HCT116 (cell line): ENCODE results near the gene MYCBP2. TPM values are rescaled to one million over a fixed set of nuclear protein-coding genes. Genes with fewer than 3 reads are reported as not detected.

Experiments
- ATAC-seq: fragments of 200-7000 bp; cut with Tn5 transposase; 2 replicates; pipeline ENCODE4 v1.9.1; 2020; ENCODE audit warnings: mild to moderate bottlenecking, moderate library complexity
- BruUV-seq: library from RNA; stranded (reverse); fragments of 400-500 nt; replicated peaks from 2 replicates; lab custom pipeline; 2021; lab: Mats Ljungman, UMichigan
- CTCF ChIA-PET: fragments of 300-600 bp; sonication (Branson Sonifier 250); formaldehyde crosslinking; loops from one replicate; lab custom pipeline; 2021; ENCODE audit warnings: antibody characterized with exemption; lab: Charles Lee
- POLR2A ChIA-PET: fragments of 300-600, 350-600 bp; sonication (Branson Sonifier 250); formaldehyde crosslinking; loops from one replicate; lab custom pipeline; 2021; ENCODE audit warnings: antibody characterized with exemption; lab: Charles Lee
- RAD21 ChIA-PET, 2 experiments: fragments of 300-600 bp; sonication (Branson Sonifier 250); formaldehyde crosslinking; loops; one replicate each; lab custom pipeline; 2023; ENCODE audit warnings: low total read pairs in 2 of 2; ENCODE audit not compliant: uncharacterized antibody in 2 of 2, unreplicated experiment in 2 of 2, low non-redundant PET in 1 of 2; lab: Charles Lee
- DNase-seq: peaks from one replicate; pipeline ENCODE4 v3.0.0-alpha.2; 2010; ENCODE audit warnings: low read depth, low spot score
- H2AFZ ChIP-seq: fragments of 200-600 bp; shearing (Covaris generic), sonication (generic); 2 replicates; pipeline ENCODE4 v1.6.1; 2017; ENCODE audit warnings: low read depth, mixed run types, mixed read lengths, antibody characterized with exemption, low read length; ENCODE audit not compliant: poor library complexity, severe bottlenecking
- H3K27ac ChIP-seq: 2 replicates; pipeline ENCODE4 v1.5.1; 2012; ENCODE audit warnings: low read depth, low read length
- H3K27me3 ChIP-seq: fragments of 200-600 bp; sonication (generic); 2 replicates; pipeline ENCODE4 v1.6.1; 2016; ENCODE audit warnings: mixed run types, low read length, mixed read lengths; ENCODE audit not compliant: insufficient read depth
- H3K36me3 ChIP-seq, 2 experiments: fragments of 200-500 bp in 1 of 2; fragments of 200-600 bp in 1 of 2; sonication (Bioruptor generic) in 1 of 2; sonication (generic) in 1 of 2; 2 replicates each; pipeline versions ENCODE4 v1.5.1 to v1.6.1; 2014 to 2016; ENCODE audit warnings: low read length in 2 of 2, inconsistent platforms in 1 of 2, mixed read lengths in 1 of 2, mixed run types in 1 of 2; ENCODE audit not compliant: insufficient read depth in 2 of 2, control insufficient read depth in 1 of 2
- H3K4me1 ChIP-seq, 2 experiments: fragments of 200-600 bp in 1 of 2; sonication (generic) in 1 of 2; 2 replicates each; pipeline versions ENCODE4 v1.5.1 to v1.6.1; 2012 to 2017; ENCODE audit warnings: low read length in 2 of 2, inconsistent platforms in 1 of 2, mild to moderate bottlenecking in 1 of 2, mixed read lengths in 1 of 2, mixed run types in 1 of 2, moderate library complexity in 1 of 2; ENCODE audit not compliant: insufficient read depth in 2 of 2, control insufficient read depth in 1 of 2
- H3K4me2 ChIP-seq: fragments of 200-600 bp; sonication (generic); 2 replicates; pipeline ENCODE4 v1.6.1; 2017; ENCODE audit warnings: mixed run types, low read length, mixed read lengths
- H3K4me3 ChIP-seq, 2 experiments: fragments of 200-600 bp in 1 of 2; sonication (generic) in 1 of 2; replicated peaks in 1 of 2; 2 replicates each; pipeline ENCODE4 v1.5.1; 2011 to 2016; ENCODE audit warnings: low read length in 2 of 2, control low read depth in 1 of 2, low read depth in 1 of 2, mild to moderate bottlenecking in 1 of 2, mixed read lengths in 1 of 2, mixed run types in 1 of 2
- H3K79me2 ChIP-seq: fragments of 200-600 bp; sonication (generic); 2 replicates; pipeline ENCODE4 v1.6.1; 2017; ENCODE audit warnings: mild to moderate bottlenecking, mixed run types, low read length, moderate library complexity, mixed read lengths; ENCODE audit not compliant: insufficient read depth
- H3K9ac ChIP-seq: fragments of 200-600 bp; sonication (generic); 2 replicates; pipeline ENCODE4 v1.6.1; 2016; ENCODE audit warnings: low read length, mixed read lengths
- H3K9me2 ChIP-seq: fragments of 200-600 bp; sonication (generic), shearing (Covaris generic); 2 replicates; pipeline ENCODE4 v1.6.1; 2017; ENCODE audit warnings: mixed run types, mild to moderate bottlenecking, moderate library complexity; ENCODE audit not compliant: insufficient read depth
- H3K9me3 ChIP-seq, 2 experiments: fragments of 200-500 bp in 1 of 2; fragments of 200-600 bp in 1 of 2; sonication (Bioruptor generic) in 1 of 2; sonication (generic) in 1 of 2; 2 replicates each; pipeline ENCODE4 v1.6.1; 2014 to 2017; ENCODE audit warnings: low read length in 2 of 2, mixed read lengths in 2 of 2, inconsistent platforms in 1 of 2, low read depth in 1 of 2, mild to moderate bottlenecking in 1 of 2, mixed run types in 1 of 2, moderate library complexity in 1 of 2; ENCODE audit not compliant: control insufficient read depth in 1 of 2, insufficient read depth in 1 of 2
- H4K20me1 ChIP-seq: fragments of 200-600 bp; sonication (generic), shearing (Covaris generic); 2 replicates; pipeline ENCODE4 v1.6.1; 2017; ENCODE audit warnings: mixed run types, mild to moderate bottlenecking, moderate library complexity; ENCODE audit not compliant: insufficient read depth
- ATF3 ChIP-seq: IDR thresholded peaks from 2 replicates; pipeline ENCODE4 v1.6.1; 2012
- CBX3 ChIP-seq: IDR thresholded peaks from 2 replicates; pipeline ENCODE4 v1.6.1; 2012; ENCODE audit warnings: low read depth
- CEBPB ChIP-seq: IDR thresholded peaks from 2 replicates; pipeline ENCODE4 v1.6.1; 2012; ENCODE audit warnings: low read depth
- EGR1 ChIP-seq: IDR thresholded peaks from 2 replicates; pipeline ENCODE4 v1.6.1; 2012; ENCODE audit warnings: low read depth
- ELF1 ChIP-seq: IDR thresholded peaks from 2 replicates; pipeline ENCODE4 v1.6.1; 2012; ENCODE audit warnings: low read depth, borderline replicate concordance
- JUND ChIP-seq: IDR thresholded peaks from 2 replicates; pipeline ENCODE4 v1.6.1; 2012
- POLR2A ChIP-seq: IDR thresholded peaks from 2 replicates; pipeline ENCODE4 v1.7.0; 2011; ENCODE audit warnings: borderline replicate concordance; ENCODE audit not compliant: insufficient read depth, insufficient read length; ENCODE audit errors: extremely low read depth
- RAD21 ChIP-seq: IDR thresholded peaks from 2 replicates; pipeline ENCODE4 v1.6.1; 2012; ENCODE audit warnings: low read depth, mild to moderate bottlenecking
- SIN3A ChIP-seq: IDR thresholded peaks from 2 replicates; pipeline ENCODE4 v1.6.1; 2012; ENCODE audit warnings: low read depth
- SP1 ChIP-seq: IDR thresholded peaks from 2 replicates; pipeline ENCODE4 v1.6.1; 2012; ENCODE audit warnings: low read depth
- TCF7L2 ChIP-seq: IDR thresholded peaks from 2 replicates; pipeline ENCODE4 v1.7.0; 2011; ENCODE audit warnings: borderline replicate concordance, inconsistent platforms; ENCODE audit not compliant: insufficient read depth, insufficient read length; ENCODE audit errors: extremely low read depth
- YY1 ChIP-seq: IDR thresholded peaks from 2 replicates; pipeline ENCODE4 v1.6.1; 2011; ENCODE audit warnings: low read length, low read depth, moderate library complexity, mild to moderate bottlenecking; ENCODE audit not compliant: insufficient replicate concordance; ENCODE audit errors: extremely low read depth
- ZFX ChIP-seq: fragments of 450-650 bp; IDR thresholded peaks from 2 replicates; pipeline ENCODE4 v1.6.1; 2017
- ZNF274 ChIP-seq: fragments of 200-500 bp; sonication (Bioruptor generic); IDR thresholded peaks from 2 replicates; pipeline ENCODE4 v1.6.1; 2014; ENCODE audit warnings: mild to moderate bottlenecking, low read depth, low read length, inconsistent platforms
- intact Hi-C: fragments of 100-400 bp; cut with micrococcal nuclease; formaldehyde crosslinking; loops from 2 replicates; pipeline ENCODE4 v1.10.0; 2022
- total RNA-seq: library from RNA; stranded (reverse); gene quantifications from one replicate; pipeline ENCODE4 v1.2.1, GENCODE V29; 2021; ENCODE audit not compliant: unreplicated experiment
- TF ChIP-seq, protein P1 (sequence below), 3 experiments: fragments of 200-600 bp in 1 of 3; sonication (generic) in 1 of 3; IDR thresholded peaks in 2 of 3; conservative IDR thresholded peaks in 1 of 3; 2 replicates each; pipeline ENCODE4 v1.5.1; 2012 to 2017; ENCODE audit warnings: low read depth in 2 of 3, low read length in 2 of 3, antibody characterized with exemption in 1 of 3, borderline replicate concordance in 1 of 3, control low read depth in 1 of 3, mild to moderate bottlenecking in 1 of 3, mixed read lengths in 1 of 3, mixed run types in 1 of 3, moderate library complexity in 1 of 3; ENCODE audit not compliant: insufficient read depth in 1 of 3

The MYCBP2 gene
- total RNA-seq, 1 experiment from 2014 or later = 48.5 TPM

DNA sequence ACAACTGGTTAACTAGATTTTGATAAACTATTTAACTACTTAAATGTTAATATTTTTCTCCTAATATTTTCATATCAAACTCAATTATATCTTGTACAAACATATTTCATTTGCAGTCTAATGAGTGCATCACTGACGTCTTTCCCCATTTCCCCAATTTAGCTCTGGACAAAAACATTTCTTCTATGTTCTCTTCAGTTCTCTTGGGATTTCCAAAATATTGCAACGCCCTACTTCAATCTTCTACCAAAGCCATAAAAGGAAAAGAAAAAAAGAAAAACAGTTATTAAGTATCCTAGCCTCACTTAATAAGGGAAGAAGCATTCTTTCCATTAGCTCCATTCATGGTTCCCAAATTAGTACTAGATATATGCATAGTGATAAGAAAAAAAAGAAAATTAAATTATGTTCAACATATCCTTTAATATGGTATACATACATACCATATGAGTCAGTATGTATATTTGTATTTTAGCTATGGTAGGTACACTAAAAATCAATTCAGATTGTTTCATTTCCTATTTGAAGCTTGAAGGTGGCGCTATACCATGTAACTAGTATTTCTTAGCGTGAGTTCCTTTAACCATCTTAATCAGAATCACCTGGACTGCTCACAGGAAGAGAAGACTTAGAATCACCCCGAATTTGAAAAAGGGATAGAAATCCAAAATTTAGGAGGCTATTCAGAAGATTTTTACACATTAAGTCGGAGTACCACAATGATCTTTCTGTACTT is 309.8 kb downstream of the MYCBP2 start:
- ATAC-seq (no peak), DNase-seq (no peak)
- Histone ChIP-seq H3K36me3 (peaks cover 27 to 33% of the 10 kb centered on the region in 2 experiments), H3K27me3 (no peaks in the 10 kb centered on the region), H3K9me2 (no peaks in the 10 kb centered on the region), H2AFZ (no peak overlapping the region), H3K9ac (no peak overlapping the region), H3K79me2 (peaks cover 77% of the 10 kb centered on the region), H3K9me3 (no peaks in the 10 kb centered on the region), H3K4me2 (no peak overlapping the region), H3K4me1 (no peaks in the 10 kb centered on the region), H4K20me1 (no peaks in the 10 kb centered on the region), H3K27ac (no peak overlapping the region), H3K4me3 (no peak overlapping the region)
- ChIA-PET RAD21 (no interaction called here), POLR2A (no interaction called here), CTCF (interaction anchor here (1.5 to 1.7 kb wide), 2 partner anchors 9 to 12 kb away, joined by 7 to 8 read pairs; partner anchors contain the start of gene FBXL3)
- TF ChIP-seq CEBPB = no peak
- TF ChIP-seq, protein P1, sequence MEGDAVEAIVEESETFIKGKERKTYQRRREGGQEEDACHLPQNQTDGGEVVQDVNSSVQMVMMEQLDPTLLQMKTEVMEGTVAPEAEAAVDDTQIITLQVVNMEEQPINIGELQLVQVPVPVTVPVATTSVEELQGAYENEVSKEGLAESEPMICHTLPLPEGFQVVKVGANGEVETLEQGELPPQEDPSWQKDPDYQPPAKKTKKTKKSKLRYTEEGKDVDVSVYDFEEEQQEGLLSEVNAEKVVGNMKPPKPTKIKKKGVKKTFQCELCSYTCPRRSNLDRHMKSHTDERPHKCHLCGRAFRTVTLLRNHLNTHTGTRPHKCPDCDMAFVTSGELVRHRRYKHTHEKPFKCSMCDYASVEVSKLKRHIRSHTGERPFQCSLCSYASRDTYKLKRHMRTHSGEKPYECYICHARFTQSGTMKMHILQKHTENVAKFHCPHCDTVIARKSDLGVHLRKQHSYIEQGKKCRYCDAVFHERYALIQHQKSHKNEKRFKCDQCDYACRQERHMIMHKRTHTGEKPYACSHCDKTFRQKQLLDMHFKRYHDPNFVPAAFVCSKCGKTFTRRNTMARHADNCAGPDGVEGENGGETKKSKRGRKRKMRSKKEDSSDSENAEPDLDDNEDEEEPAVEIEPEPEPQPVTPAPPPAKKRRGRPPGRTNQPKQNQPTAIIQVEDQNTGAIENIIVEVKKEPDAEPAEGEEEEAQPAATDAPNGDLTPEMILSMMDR (IDR thresholded peaks at IDR 0.05 in 2 of 3, conservative IDR thresholded peaks at IDR 0.05 in 1 of 3; ENCODE audit: borderline replicate concordance in 1 of 3, insufficient read depth in 1 of 3, low read depth in 2 of 3, low read length in 2 of 3) = peak in 2 of 3 experiments; percentile 5 to 23; a peak in 1 of 6 replicates
- intact Hi-C loops = no loop called here
- BruUV-seq = no TSS peak

DNA sequence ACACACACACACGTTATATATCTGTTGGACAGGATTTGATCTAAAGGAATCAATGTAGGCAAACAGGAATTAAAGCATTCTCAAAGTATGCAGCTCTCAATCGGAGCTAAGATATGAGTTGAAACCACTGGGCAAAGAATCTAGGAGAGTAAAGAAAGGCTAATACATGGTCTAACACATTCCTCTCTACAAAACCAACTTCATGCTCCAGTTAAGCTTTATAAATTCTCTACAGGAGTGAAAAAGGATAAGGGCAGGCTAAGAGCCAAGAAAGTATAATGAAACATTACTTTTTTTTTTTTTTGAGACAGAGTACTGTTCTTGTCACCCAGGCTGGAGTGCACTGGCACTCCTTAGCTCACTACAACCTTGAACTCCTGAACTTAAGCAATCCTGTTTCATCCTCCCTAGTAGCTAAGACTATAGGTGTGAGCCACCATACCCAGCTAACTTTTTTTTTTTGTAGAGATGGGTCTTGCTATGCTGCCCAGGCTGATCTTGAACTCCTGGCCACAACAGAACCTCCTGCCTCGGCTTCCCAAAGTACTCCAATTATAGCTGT is 310.6 kb downstream of the MYCBP2 start:
- H3K27me3 ChIP-seq = no peaks in the 10 kb centered on the region
- no peak overlapping the region for H3K4me2 ChIP-seq
- no peaks in the 10 kb centered on the region for H4K20me1 ChIP-seq
- ATAC-seq (no peak), DNase-seq (no peak)
- peaks cover 32 to 33% of the 10 kb centered on the region in 2 experiments for H3K36me3 ChIP-seq
- H3K4me1 ChIP-seq = no peaks in the 10 kb centered on the region
- no peak overlapping the region for H2AFZ ChIP-seq
- H3K9me2 ChIP-seq = no peaks in the 10 kb centered on the region
- RAD21 ChIA-PET = no interaction called here
- H3K79me2 ChIP-seq = peaks cover 75% of the 10 kb centered on the region
- H3K9ac ChIP-seq = no peak overlapping the region
- H3K27ac ChIP-seq = no peak overlapping the region
- POLR2A ChIA-PET = no interaction called here
- intact Hi-C loops = no loop called here
- H3K9me3 ChIP-seq = no peaks in the 10 kb centered on the region
- BruUV-seq = no TSS peak
- CTCF ChIA-PET = interaction anchor here (1.5 to 1.7 kb wide), 2 partner anchors 10 to 12 kb away, joined by 7 to 8 read pairs; partner anchors contain the start of gene FBXL3
- H3K4me3 ChIP-seq = no peak overlapping the region
- no peak for TF ChIP-seq SIN3A
- TF ChIP-seq POLR2A = no peak
- TF ChIP-seq ZFX = no peak
- TF ChIP-seq ATF3 = no peak
- no peak for TF ChIP-seq YY1
- TF ChIP-seq EGR1 = no peak
- TF ChIP-seq ZNF274 = no peak
- no peak for TF ChIP-seq ELF1
- TF ChIP-seq TCF7L2 = no peak
- TF ChIP-seq SP1 = no peak
- TF ChIP-seq JUND = no peak
- TF ChIP-seq, protein P1 (IDR thresholded peaks at IDR 0.05 in 2 of 3, conservative IDR thresholded peaks at IDR 0.05 in 1 of 3; ENCODE audit: borderline replicate concordance in 1 of 3, insufficient read depth in 1 of 3, low read depth in 2 of 3, low read length in 2 of 3) = no peak
- TF ChIP-seq RAD21 = no peak
- no peak for TF ChIP-seq CBX3
- no peak for TF ChIP-seq CEBPB
